A549 (cell line): ENCODE results near the gene ZC2HC1B.

Experiments
- CEBPB ChIP-seq, 2 experiments: fragments of >200 bp in 1 of 2; sonication (Bioruptor Twin) in 1 of 2; formaldehyde crosslinking in 1 of 2; IDR thresholded peaks; 2 replicates each; pipeline ENCODE4 v1.6.1; 2012 to 2016
- CHD2 ChIP-seq: fragments of 150-350 bp; IDR thresholded peaks from 2 replicates; pipeline ENCODE4 v1.6.1; 2014; ENCODE audit warnings: low read length; ENCODE audit not compliant: partially characterized antibody
- CHD4 ChIP-seq: fragments of 200-600 bp; sonication (generic); IDR thresholded peaks from 2 replicates; pipeline ENCODE4 v1.6.1; 2016; ENCODE audit warnings: antibody characterized with exemption, mild to moderate bottlenecking, borderline replicate concordance
- CTCF ChIP-seq: fragments of >200 bp; sonication (Bioruptor Twin); formaldehyde crosslinking; IDR thresholded peaks from 3 replicates; pipeline ENCODE4 v1.5.1; 2016
- EHMT2 ChIP-seq: fragments of 200-600 bp; sonication (generic); IDR thresholded peaks from 2 replicates; pipeline ENCODE4 v1.6.1; 2016; ENCODE audit warnings: antibody characterized with exemption, low read depth, mild to moderate bottlenecking, moderate library complexity
- EP300 ChIP-seq, 2 experiments: fragments of >200 bp; sonication (Bioruptor Twin); formaldehyde crosslinking; IDR thresholded peaks; 2 replicates in 1 of 2; 3 replicates in 1 of 2; pipeline ENCODE4 v1.6.1; 2016 to 2017
- HOXB5 ChIP-seq: fragments of 250-450 bp; sonication (Bioruptor Pico); IDR thresholded peaks from 2 replicates; pipeline ENCODE4 v1.5.0; 2020; ENCODE audit warnings: mild to moderate bottlenecking, moderate library complexity
- JUN ChIP-seq, 2 experiments: fragments of >200 bp; sonication (Bioruptor Twin); formaldehyde crosslinking; IDR thresholded peaks; 2 replicates in 1 of 2; 3 replicates in 1 of 2; pipeline ENCODE4 v1.6.1; 2016 to 2017
- PHF8 ChIP-seq: fragments of 200-600 bp; sonication (generic); IDR thresholded peaks from 2 replicates; pipeline ENCODE4 v1.6.1; 2016; ENCODE audit warnings: low read depth, mild to moderate bottlenecking, antibody characterized with exemption, moderate library complexity, borderline replicate concordance
- POLR2A ChIP-seq: IDR thresholded peaks from 2 replicates; pipeline ENCODE4 v1.6.1; 2012; ENCODE audit warnings: mild to moderate bottlenecking, low read length
- RAD21 ChIP-seq, 2 experiments: fragments of >200 bp in 1 of 2; sonication (Bioruptor Twin) in 1 of 2; formaldehyde crosslinking in 1 of 2; IDR thresholded peaks in 1 of 2; conservative IDR thresholded peaks in 1 of 2; 2 replicates in 1 of 2; 3 replicates in 1 of 2; pipeline ENCODE4 v1.6.1; 2012 to 2018; ENCODE audit warnings: inconsistent platforms in 1 of 2
- RNF2 ChIP-seq: fragments of 200-600 bp; sonication (generic); IDR thresholded peaks from 2 replicates; pipeline ENCODE4 v1.6.1; 2016; ENCODE audit warnings: low read depth, mild to moderate bottlenecking, antibody characterized with exemption, moderate library complexity, borderline replicate concordance
- SREBF2 ChIP-seq: fragments of 450-650 bp; IDR thresholded peaks from 2 replicates; pipeline ENCODE4 v1.6.1; 2014; ENCODE audit warnings: mild to moderate bottlenecking, moderate library complexity
- USF2 ChIP-seq: fragments of 450-650 bp; IDR thresholded peaks from 2 replicates; pipeline ENCODE4 v1.6.1; 2014; ENCODE audit warnings: antibody characterized with exemption

- no peak for TF ChIP-seq EP300 (IDR thresholded peaks at IDR 0.05)
- TF ChIP-seq SREBF2, result no peak
- TF ChIP-seq CTCF, result no peak
- TF ChIP-seq RNF2, result no peak
- no peak for TF ChIP-seq POLR2A
- TF ChIP-seq JUN (IDR thresholded peaks at IDR 0.05), result no peak
- TF ChIP-seq USF2, result no peak
- TF ChIP-seq CHD2, result no peak
- no peak for TF ChIP-seq EHMT2
- no peak for TF ChIP-seq CEBPB (IDR thresholded peaks at IDR 0.05)
- no peak for TF ChIP-seq RAD21 (conservative IDR thresholded peaks at IDR 0.05 in 1 of 2, IDR thresholded peaks at IDR 0.05 in 1 of 2)
- TF ChIP-seq HOXB5 (CRISPR knock-in tag), result no peak
- TF ChIP-seq CHD4, result no peak
- no peak for TF ChIP-seq PHF8
Observed at GRCh38 chr6:143964674-143965081, 100.4 kb downstream of the ZC2HC1B start.
